HepG2 (cell line): ENCODE data around the gene DYNC2I2. TPM values are rescaled to one million over a fixed set of nuclear protein-coding genes. Genes with fewer than 3 reads are reported as not detected.

Experiments
- EZH2 ChIP-seq: conservative IDR thresholded peaks from 2 replicates; pipeline ENCODE4 v1.6.1; 2012; ENCODE audit warnings: mild to moderate bottlenecking, low read depth, low read length, moderate library complexity
- IRF2 ChIP-seq: IDR thresholded peaks from 2 replicates; pipeline ENCODE4 v1.6.1; 2018; ENCODE audit warnings: missing genetic modification reagents, missing compliant biosample characterization
- NR1H2 ChIP-seq: sonication (generic); formaldehyde crosslinking; IDR thresholded peaks from 2 replicates; pipeline ENCODE4 v1.8.1; 2022; ENCODE audit warnings: low read depth, missing genetic modification reagents, borderline replicate concordance
- PTBP1 ChIP-seq: fragments of 200-400 bp; formaldehyde crosslinking; IDR thresholded peaks from 2 replicates; pipeline ENCODE4 v1.6.1; 2018; ENCODE audit warnings: low read length, low read depth; ENCODE audit not compliant: poor library complexity, severe bottlenecking
- SALL2 ChIP-seq: sonication (generic); formaldehyde crosslinking; IDR thresholded peaks from 2 replicates; pipeline ENCODE4 v1.8.1; 2023; ENCODE audit warnings: mild to moderate bottlenecking, missing genetic modification reagents, inconsistent platforms
- ZBTB40 ChIP-seq, 2 experiments: fragments of 450-650 bp in 1 of 2; sonication (generic) in 1 of 2; formaldehyde crosslinking in 1 of 2; IDR thresholded peaks; 2 replicates each; pipeline versions ENCODE4 v1.6.1 to v1.8.0; 2016 to 2022; ENCODE audit warnings: antibody characterized with exemption in 1 of 2, mild to moderate bottlenecking in 1 of 2, missing genetic modification reagents in 1 of 2
- ZHX1 ChIP-seq: sonication (generic); formaldehyde crosslinking; IDR thresholded peaks from 2 replicates; pipeline ENCODE4 v1.8.1; 2022; ENCODE audit warnings: low read depth, mild to moderate bottlenecking, missing genetic modification reagents
- polyA plus RNA-seq, 8 experiments: library from polyadenylated mRNA; depleted of rRNA in 3 of 8; stranded (reverse) in 7 of 8; unstranded in 1 of 8; fragments of >200 nt; fragmentation: Illumina TruSeq in 4 of 8; extraction: Trizol in 4 of 8; gene quantifications; 2 replicates each; pipeline versions ENCODE4 v1.2.1 to v1.2.3, GENCODE V29; 2011 to 2016; ENCODE audit warnings: low read depth in 4 of 8, missing spikeins in 1 of 8, mixed read lengths in 1 of 8; ENCODE audit not compliant: insufficient read depth in 1 of 8
- total RNA-seq, 5 experiments: library from RNA; depleted of rRNA; stranded (reverse); fragments of >200 nt; fragmentation: Illumina TruSeq; extraction: Trizol; gene quantifications; 2 replicates each; pipeline ENCODE4 v1.2.3, GENCODE V29; 2016; ENCODE audit warnings: low read depth in 1 of 5
- TF ChIP-seq, protein P1 (sequence below): sonication (generic); formaldehyde crosslinking; conservative IDR thresholded peaks from 2 replicates; pipeline ENCODE4 v1.4.0; 2020; ENCODE audit warnings: missing genetic modification reagents
- TF ChIP-seq, protein P2 (sequence below): sonication (generic); formaldehyde crosslinking; IDR thresholded peaks from 2 replicates; pipeline ENCODE4 v1.5.0; 2020; ENCODE audit warnings: mild to moderate bottlenecking, missing genetic modification reagents, borderline replicate concordance
- TF ChIP-seq, protein P3 (sequence below): sonication (generic); formaldehyde crosslinking; IDR thresholded peaks from 2 replicates; pipeline ENCODE4 v1.4.0; 2020; ENCODE audit warnings: missing genetic modification reagents, borderline replicate concordance

DYNC2I2 gene
- total and polyA plus RNA-seq, 2 of the 13 experiments (the other 11 are each of a cell fraction or from before 2014, with no cell fraction given): 13.7 to 40.2 TPM

DNA sequence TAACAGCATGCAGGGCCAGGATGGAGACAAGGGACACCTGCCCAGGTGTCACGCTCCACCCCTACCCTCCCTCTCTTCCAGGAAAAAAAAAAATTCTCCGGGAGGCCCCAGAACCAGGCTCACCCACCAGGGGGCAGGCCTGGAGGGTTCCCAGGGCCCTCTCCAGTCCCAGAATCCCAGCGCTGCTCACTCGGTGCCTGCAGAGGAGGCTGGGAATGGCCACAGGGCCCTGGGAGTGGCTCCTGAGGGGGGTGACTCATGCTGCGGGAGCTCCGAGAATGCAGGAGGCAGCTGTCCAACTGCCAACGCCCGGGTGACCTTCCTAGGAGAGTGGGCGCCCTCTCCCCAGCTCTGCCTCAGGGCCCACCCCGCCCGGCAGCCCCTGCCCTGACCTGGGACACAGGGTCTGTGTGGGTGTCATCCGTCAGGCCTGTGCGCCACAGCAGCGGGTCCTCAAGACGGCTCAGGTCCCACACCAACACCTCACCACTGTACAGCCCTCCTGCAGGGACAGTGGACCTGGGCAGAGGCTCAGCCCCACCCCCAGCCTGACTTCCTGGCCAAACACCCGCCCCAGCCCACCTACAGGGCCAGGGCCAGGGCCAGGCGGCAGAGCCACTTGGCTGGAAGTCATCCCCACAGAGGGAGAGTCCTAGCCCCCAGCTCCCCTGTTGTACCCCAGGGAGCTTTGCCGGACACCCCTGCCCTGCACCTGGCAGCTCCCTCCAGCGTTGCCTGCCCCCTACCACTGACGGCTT is 21.2 kb downstream of the DYNC2I2 start (continued):
- TF ChIP-seq IRF2 (CRISPR knock-in tag): no peak; the same call in 1 of the 2 replicates
- no peak for TF ChIP-seq EZH2
- TF ChIP-seq, protein P1, sequence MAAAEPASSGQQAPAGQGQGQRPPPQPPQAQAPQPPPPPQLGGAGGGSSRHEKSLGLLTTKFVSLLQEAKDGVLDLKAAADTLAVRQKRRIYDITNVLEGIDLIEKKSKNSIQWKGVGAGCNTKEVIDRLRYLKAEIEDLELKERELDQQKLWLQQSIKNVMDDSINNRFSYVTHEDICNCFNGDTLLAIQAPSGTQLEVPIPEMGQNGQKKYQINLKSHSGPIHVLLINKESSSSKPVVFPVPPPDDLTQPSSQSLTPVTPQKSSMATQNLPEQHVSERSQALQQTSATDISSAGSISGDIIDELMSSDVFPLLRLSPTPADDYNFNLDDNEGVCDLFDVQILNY (CRISPR knock-in tag): no peak
- TF ChIP-seq ZHX1 (CRISPR knock-in tag): no peak
- TF ChIP-seq, protein P2, sequence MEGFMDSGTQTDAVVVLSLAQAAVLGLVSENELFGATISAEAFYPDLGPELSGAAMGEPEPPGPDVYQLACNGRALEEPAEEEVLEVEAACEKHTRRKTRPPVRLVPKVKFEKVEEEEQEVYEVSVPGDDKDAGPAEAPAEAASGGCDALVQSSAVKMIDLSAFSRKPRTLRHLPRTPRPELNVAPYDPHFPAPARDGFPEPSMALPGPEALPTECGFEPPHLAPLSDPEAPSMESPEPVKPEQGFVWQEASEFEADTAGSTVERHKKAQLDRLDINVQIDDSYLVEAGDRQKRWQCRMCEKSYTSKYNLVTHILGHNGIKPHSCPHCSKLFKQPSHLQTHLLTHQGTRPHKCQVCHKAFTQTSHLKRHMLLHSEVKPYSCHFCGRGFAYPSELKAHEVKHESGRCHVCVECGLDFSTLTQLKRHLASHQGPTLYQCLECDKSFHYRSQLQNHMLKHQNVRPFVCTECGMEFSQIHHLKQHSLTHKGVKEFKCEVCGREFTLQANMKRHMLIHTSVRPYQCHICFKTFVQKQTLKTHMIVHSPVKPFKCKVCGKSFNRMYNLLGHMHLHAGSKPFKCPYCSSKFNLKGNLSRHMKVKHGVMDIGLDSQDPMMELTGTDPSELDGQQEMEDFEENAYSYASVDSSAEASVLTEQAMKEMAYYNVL (CRISPR knock-in tag): no peak
- no peak for TF ChIP-seq PTBP1
- TF ChIP-seq ZBTB40 (IDR thresholded peaks at IDR 0.05): no peak
- peak; percentile 48; the same call in 1 of the 2 replicates for TF ChIP-seq ZBTB40 (CRISPR knock-in tag; IDR thresholded peaks at IDR 0.05)
- TF ChIP-seq, protein P3, sequence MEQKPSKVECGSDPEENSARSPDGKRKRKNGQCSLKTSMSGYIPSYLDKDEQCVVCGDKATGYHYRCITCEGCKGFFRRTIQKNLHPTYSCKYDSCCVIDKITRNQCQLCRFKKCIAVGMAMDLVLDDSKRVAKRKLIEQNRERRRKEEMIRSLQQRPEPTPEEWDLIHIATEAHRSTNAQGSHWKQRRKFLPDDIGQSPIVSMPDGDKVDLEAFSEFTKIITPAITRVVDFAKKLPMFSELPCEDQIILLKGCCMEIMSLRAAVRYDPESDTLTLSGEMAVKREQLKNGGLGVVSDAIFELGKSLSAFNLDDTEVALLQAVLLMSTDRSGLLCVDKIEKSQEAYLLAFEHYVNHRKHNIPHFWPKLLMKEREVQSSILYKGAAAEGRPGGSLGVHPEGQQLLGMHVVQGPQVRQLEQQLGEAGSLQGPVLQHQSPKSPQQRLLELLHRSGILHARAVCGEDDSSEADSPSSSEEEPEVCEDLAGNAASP (CRISPR knock-in tag): peak; percentile 18; the same call in 1 of the 2 replicates
- no peak for TF ChIP-seq NR1H2 (CRISPR knock-in tag)
- TF ChIP-seq SALL2 (CRISPR knock-in tag): no peak; the same call in 1 of the 2 replicates
